Loucy (cell line): ENCODE measurements around the gene MYO5C.

Experiments used
- EZH2phosphoT487 ChIP-seq: fragments of 200-600 bp; IDR thresholded peaks from 2 replicates; pipeline ENCODE4 v1.6.1; 2018; ENCODE audit warnings: antibody characterized with exemption, mild to moderate bottlenecking, moderate library complexity, borderline replicate concordance
- TF ChIP-seq, protein P1 (sequence below): fragments of 200-600 bp; sonication (generic); conservative IDR thresholded peaks from 2 replicates; pipeline ENCODE4 v1.5.1; 2014; ENCODE audit warnings: mild to moderate bottlenecking, antibody characterized with exemption, low read length

DNA sequence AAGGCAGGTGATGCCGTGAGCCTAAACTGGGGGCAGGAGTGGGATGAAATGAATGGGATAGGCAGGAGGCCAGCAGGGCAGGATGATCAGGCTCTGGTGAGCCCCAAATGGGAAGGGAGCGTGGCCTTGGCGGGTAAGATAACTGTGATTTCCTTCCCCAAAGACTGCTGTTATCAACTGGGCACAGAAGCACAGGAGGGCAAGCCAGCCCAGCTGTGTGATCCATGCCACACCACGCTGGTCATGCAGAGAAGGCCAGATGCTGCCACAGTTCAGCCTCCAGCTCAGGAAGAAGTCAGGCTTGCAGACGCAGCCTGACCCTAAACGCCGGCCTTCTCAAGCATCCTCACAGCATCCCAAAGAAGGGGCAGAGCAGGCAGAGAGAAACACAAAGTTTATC lies 52.3 kb downstream of the MYO5C start:
- TF ChIP-seq, protein P1, sequence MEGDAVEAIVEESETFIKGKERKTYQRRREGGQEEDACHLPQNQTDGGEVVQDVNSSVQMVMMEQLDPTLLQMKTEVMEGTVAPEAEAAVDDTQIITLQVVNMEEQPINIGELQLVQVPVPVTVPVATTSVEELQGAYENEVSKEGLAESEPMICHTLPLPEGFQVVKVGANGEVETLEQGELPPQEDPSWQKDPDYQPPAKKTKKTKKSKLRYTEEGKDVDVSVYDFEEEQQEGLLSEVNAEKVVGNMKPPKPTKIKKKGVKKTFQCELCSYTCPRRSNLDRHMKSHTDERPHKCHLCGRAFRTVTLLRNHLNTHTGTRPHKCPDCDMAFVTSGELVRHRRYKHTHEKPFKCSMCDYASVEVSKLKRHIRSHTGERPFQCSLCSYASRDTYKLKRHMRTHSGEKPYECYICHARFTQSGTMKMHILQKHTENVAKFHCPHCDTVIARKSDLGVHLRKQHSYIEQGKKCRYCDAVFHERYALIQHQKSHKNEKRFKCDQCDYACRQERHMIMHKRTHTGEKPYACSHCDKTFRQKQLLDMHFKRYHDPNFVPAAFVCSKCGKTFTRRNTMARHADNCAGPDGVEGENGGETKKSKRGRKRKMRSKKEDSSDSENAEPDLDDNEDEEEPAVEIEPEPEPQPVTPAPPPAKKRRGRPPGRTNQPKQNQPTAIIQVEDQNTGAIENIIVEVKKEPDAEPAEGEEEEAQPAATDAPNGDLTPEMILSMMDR: no peak
- no peak for TF ChIP-seq EZH2phosphoT487
